ENCODE measurements around the gene ATG16L2.

Gene ATG16L2

DNA sequence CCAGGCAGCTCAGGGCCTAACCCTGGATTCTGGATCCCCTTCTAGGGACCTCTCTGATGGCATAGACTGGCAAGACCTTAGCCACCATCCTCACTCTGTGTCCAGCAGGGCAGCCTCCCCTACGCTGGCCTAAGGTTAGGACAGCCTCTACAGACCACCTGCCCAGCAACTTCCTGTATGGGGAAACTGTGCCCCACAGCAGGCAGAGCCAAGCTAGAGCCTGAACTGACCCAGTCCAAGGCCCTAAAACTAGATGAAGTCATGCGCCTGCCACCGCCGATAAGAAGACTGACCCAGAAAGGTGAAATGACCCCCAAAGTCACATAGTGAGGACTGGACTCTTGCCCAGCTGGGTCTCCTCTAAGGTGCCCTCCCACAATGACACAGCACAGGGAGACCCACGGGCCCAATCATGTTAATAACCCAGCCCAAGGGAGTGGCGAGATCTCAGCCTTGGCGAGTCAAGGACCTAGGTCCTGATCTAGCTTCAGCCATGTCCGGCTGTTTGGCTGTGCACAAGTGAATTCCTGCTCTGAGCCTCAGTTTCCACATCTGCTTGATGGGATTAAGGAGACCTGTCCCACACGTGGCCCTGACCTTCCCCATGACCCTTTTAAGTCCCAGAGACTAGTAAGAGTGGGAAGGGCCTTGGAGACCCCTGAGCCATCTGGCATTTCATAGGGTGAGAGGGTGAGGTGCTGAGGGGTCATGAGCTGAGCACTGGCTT, 37.9 kb upstream of the ATG16L2 start:
- Histone ChIP-seq H3K4me3 (ENCODE audit: low read depth, low read length) (no peak overlapping the region), H3K27ac (no peak overlapping the region), H3K4me1 (no peaks in the 10 kb centered on the region), H3K27me3 (ENCODE audit: control insufficient read depth, insufficient read depth, low read length) (no peaks in the 10 kb centered on the region), H3K79me2 (peaks cover 3% of the 10 kb centered on the region), H3K36me3 (ENCODE audit: control insufficient read depth, insufficient read depth, low read length) (no peaks in the 10 kb centered on the region), H2AFZ (no peak overlapping the region), H3K9ac (no peak overlapping the region), H3K9me3 (ENCODE audit: control insufficient read depth, low read length) (no peaks in the 10 kb centered on the region), H3K4me2 (ENCODE audit: low read length) (no peak overlapping the region)
- TF ChIP-seq, protein P1, sequence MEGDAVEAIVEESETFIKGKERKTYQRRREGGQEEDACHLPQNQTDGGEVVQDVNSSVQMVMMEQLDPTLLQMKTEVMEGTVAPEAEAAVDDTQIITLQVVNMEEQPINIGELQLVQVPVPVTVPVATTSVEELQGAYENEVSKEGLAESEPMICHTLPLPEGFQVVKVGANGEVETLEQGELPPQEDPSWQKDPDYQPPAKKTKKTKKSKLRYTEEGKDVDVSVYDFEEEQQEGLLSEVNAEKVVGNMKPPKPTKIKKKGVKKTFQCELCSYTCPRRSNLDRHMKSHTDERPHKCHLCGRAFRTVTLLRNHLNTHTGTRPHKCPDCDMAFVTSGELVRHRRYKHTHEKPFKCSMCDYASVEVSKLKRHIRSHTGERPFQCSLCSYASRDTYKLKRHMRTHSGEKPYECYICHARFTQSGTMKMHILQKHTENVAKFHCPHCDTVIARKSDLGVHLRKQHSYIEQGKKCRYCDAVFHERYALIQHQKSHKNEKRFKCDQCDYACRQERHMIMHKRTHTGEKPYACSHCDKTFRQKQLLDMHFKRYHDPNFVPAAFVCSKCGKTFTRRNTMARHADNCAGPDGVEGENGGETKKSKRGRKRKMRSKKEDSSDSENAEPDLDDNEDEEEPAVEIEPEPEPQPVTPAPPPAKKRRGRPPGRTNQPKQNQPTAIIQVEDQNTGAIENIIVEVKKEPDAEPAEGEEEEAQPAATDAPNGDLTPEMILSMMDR (IDR thresholded peaks at IDR 0.05): no peak

DNA sequence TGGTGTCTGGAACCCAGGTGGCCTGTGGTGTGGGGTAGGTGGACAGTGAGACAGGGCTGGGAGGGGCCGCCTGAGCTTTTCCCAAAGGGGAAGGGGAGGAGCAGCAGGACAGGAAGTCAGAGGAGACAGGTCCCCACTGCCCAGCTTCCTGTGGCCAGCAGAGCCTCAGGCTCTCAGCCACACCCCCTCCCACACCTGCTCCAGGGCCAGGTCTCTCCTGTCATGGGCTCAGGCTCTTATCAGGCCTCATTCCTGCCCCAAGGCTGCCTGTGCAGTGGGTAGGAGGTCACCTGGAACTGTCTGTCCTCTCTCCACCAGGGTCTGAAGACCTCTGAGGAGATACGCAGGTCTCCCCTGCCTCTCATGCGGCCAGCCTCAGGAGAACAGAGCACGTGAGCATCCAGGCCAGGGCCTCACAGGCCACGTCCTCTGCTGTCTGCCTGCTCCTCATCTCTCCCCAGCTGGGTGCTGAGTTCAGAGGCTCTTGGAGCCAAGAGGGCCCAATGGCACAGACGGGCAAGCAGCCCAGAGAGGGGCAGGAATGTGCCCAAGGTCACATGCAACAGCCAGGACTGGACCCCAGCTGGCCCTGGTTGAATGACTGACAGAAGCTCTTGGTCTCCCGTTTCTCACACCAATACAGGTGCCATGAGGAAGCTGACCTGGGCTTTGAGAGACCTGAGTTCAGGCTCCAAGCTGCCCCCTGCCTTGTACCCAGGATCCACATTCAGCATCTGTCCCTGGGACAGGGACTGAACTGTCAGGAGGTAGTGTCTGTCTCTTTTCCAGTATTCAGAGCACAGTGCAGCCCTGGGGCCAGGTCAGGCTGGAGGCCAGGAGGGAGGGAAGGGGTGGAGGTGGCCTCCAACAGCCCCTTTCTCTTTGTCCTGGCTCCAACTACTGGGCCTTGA, 37.1 kb upstream of the ATG16L2 start:
- Histone ChIP-seq H3K4me2 (ENCODE audit: low read length) (no peak overlapping the region), H3K79me2 (peaks cover 3% of the 10 kb centered on the region), H3K9me3 (ENCODE audit: control insufficient read depth, low read length) (no peaks in the 10 kb centered on the region), H3K27me3 (ENCODE audit: control insufficient read depth, insufficient read depth, low read length) (no peaks in the 10 kb centered on the region), H3K9ac (no peak overlapping the region), H3K4me3 (ENCODE audit: low read depth, low read length) (no peak overlapping the region), H2AFZ (no peak overlapping the region), H3K4me1 (no peaks in the 10 kb centered on the region), H3K36me3 (ENCODE audit: control insufficient read depth, insufficient read depth, low read length) (no peaks in the 10 kb centered on the region), H3K27ac (no peak overlapping the region)
- TF ChIP-seq, protein P1 (IDR thresholded peaks at IDR 0.05): no peak

DNA sequence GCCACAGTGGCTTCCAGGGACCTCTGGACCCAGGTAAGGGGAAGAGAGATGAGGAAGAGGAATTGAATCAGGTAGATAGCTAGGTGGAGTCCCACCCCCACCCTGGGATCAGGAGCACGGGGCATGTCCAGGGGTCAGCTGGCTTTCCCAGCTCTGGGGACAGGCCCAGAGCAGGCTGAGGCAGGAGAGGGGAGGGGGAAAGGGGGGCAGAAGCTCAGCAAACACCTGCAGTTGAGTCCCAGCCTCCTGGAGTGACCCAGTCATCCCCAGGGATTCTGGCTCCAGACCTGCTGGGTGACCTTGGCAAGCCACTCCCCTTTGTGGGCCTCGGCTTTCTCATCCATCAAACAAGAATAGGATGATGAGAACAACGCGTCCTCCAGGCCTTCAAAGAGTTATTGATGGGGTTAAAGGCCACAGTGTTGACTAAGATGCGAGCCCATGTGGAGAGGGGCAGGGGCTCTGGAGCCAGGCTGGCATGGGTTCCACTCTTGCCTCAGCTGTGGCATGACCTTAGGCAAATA, 36.4 kb upstream of the ATG16L2 start:
- no peak overlapping the region for H2AFZ ChIP-seq
- H3K4me3 ChIP-seq (ENCODE audit: low read depth, low read length): no peak overlapping the region
- no peak overlapping the region for H3K9ac ChIP-seq
- no peak overlapping the region for H3K27ac ChIP-seq
- H3K4me1 ChIP-seq: no peaks in the 10 kb centered on the region
- TF ChIP-seq, protein P1 (IDR thresholded peaks at IDR 0.05): no peak
- no peak overlapping the region for H3K4me2 ChIP-seq (ENCODE audit: low read length)
- peaks cover 3% of the 10 kb centered on the region for H3K79me2 ChIP-seq
- no peaks in the 10 kb centered on the region for H3K9me3 ChIP-seq (ENCODE audit: control insufficient read depth, low read length)
- H3K36me3 ChIP-seq (ENCODE audit: control insufficient read depth, insufficient read depth, low read length): no peaks in the 10 kb centered on the region
- no peaks in the 10 kb centered on the region for H3K27me3 ChIP-seq (ENCODE audit: control insufficient read depth, insufficient read depth, low read length)

DNA sequence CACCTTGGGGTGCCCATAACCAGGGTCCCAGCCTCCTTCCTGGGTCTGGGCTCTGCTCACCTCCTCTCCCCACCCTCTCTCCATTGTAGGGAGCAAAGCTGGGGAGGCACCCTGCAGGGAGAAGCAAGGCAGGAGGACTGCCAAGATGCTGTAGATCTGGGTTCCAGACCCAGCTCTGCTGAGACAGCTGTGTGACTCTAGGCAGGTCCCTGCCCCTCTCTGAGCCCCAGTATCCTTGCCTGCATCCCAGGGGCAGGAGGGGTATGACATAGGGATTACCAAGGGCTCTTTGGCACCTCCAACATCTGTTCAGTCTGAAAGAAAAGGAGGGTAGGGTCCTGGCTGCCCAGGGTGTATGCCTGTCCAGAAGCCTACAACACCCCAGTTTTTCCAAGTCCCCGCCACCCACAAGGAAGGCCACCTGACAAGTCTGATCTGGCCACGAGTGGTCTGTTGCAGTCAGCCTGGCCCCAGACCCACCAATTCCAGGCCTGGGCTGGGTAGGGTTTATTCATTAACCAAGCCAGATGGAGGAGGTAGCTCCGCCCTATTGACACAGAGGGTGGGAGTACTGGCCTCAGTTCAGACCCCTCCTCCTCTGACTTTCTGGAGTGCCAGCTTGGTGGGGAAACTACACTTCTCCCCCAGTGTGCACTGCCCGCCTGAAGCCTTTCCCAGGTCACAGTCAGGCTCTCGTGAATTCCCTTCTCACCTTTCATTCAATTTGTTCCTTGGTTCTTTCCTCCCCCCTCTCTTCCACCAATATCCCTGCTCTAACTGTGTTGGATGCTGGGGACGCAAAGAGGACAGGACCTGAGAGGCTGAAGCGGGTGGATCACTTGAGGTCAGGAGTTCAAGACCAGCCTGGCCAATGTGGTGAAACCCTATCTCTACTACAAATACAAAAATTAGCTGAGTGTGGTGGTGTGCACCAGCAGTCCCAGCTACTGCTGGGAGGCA, 35.4 kb upstream of the ATG16L2 start:
- Histone ChIP-seq H3K4me2 (ENCODE audit: low read length) (no peak overlapping the region), H3K36me3 (ENCODE audit: control insufficient read depth, insufficient read depth, low read length) (no peaks in the 10 kb centered on the region), H3K9me3 (ENCODE audit: control insufficient read depth, low read length) (no peaks in the 10 kb centered on the region), H3K4me3 (ENCODE audit: low read depth, low read length) (no peak overlapping the region), H3K27ac (no peak overlapping the region), H3K27me3 (ENCODE audit: control insufficient read depth, insufficient read depth, low read length) (no peaks in the 10 kb centered on the region), H3K9ac (no peak overlapping the region), H3K4me1 (no peaks in the 10 kb centered on the region), H3K79me2 (peaks cover 3% of the 10 kb centered on the region), H2AFZ (no peak overlapping the region)
- TF ChIP-seq, protein P1 (IDR thresholded peaks at IDR 0.05): no peak
